Activated naive CD4-positive, alpha-beta T cell treated with anti-CD3 and anti-CD28 coated beads, Interleukin-2, amount 50 U/mL, for 24 hours (primary cell): Measurements from ENCODE around the gene PTCD3.

Source experiments
- H3K27ac Mint-ChIP-seq: one replicate; pipeline ENCODE4 v1.8.0; 2021; ENCODE audit warnings: mild to moderate bottlenecking, mixed read lengths
- H3K27me3 Mint-ChIP-seq: one replicate; pipeline ENCODE4 v1.8.0; 2021; ENCODE audit warnings: mixed read lengths
- H3K36me3 Mint-ChIP-seq: one replicate; pipeline ENCODE4 v1.8.0; 2021; ENCODE audit warnings: mixed read lengths
- H3K4me1 Mint-ChIP-seq: one replicate; pipeline ENCODE4 v1.8.0; 2021; ENCODE audit warnings: mixed read lengths
- H3K4me3 Mint-ChIP-seq: one replicate; pipeline ENCODE4 v1.8.0; 2021; ENCODE audit warnings: mild to moderate bottlenecking, mixed read lengths
- H3K9me3 Mint-ChIP-seq: one replicate; pipeline ENCODE4 v1.8.0; 2021; ENCODE audit warnings: mixed read lengths

The PTCD3 gene

GRCh38 chr2:86123328-86123925 is 17.4 kb downstream of the PTCD3 start:
- H3K27ac Mint-ChIP-seq = peak overlapping the region; percentile 41
- peaks cover 19% of the 10 kb centered on the region for H3K36me3 Mint-ChIP-seq
- no peaks in the 10 kb centered on the region for H3K4me1 Mint-ChIP-seq
- H3K9me3 Mint-ChIP-seq = no peaks in the 10 kb centered on the region
- H3K27me3 Mint-ChIP-seq = no peaks in the 10 kb centered on the region
- H3K4me3 Mint-ChIP-seq = no peak overlapping the region

GRCh38 chr2:86124683-86125082 is 18.6 kb downstream of the PTCD3 start:
- H3K27ac Mint-ChIP-seq = no peak overlapping the region
- no peaks in the 10 kb centered on the region for H3K27me3 Mint-ChIP-seq
- H3K9me3 Mint-ChIP-seq = no peaks in the 10 kb centered on the region
- no peaks in the 10 kb centered on the region for H3K4me1 Mint-ChIP-seq
- H3K36me3 Mint-ChIP-seq = peaks cover 19% of the 10 kb centered on the region
- no peak overlapping the region for H3K4me3 Mint-ChIP-seq

GRCh38 chr2:86134709-86135108 is 28.7 kb downstream of the PTCD3 start:
- no peak overlapping the region for H3K27ac Mint-ChIP-seq
- H3K4me1 Mint-ChIP-seq = peaks cover 10% of the 10 kb centered on the region
- H3K36me3 Mint-ChIP-seq = peaks cover 38% of the 10 kb centered on the region

GRCh38 chr2:86135653-86136052 is 29.6 kb downstream of the PTCD3 start:
- H3K4me3 Mint-ChIP-seq = no peak overlapping the region
- no peaks in the 10 kb centered on the region for H3K27me3 Mint-ChIP-seq
- H3K4me1 Mint-ChIP-seq = peaks cover 11% of the 10 kb centered on the region
- peaks cover 37% of the 10 kb centered on the region for H3K36me3 Mint-ChIP-seq
- H3K9me3 Mint-ChIP-seq = no peaks in the 10 kb centered on the region
- peak overlapping the region; percentile 19 for H3K27ac Mint-ChIP-seq

More at GRCh38 chr2:86134709-86135108, 28.7 kb downstream of the PTCD3 start:
- Mint-ChIP-seq H3K9me3 (no peaks in the 10 kb centered on the region), H3K4me3 (no peak overlapping the region), H3K27me3 (no peaks in the 10 kb centered on the region)

GRCh38 chr2:86136141-86136540 is 30.1 kb downstream of the PTCD3 start:
- no peak overlapping the region for H3K4me3 Mint-ChIP-seq
- H3K27me3 Mint-ChIP-seq = no peaks in the 10 kb centered on the region
- H3K27ac Mint-ChIP-seq = no peak overlapping the region
- H3K4me1 Mint-ChIP-seq = peaks cover 11% of the 10 kb centered on the region
- H3K36me3 Mint-ChIP-seq = peaks cover 36% of the 10 kb centered on the region
- H3K9me3 Mint-ChIP-seq = no peaks in the 10 kb centered on the region

GRCh38 chr2:86138736-86139625 is 32.9 kb downstream of the PTCD3 start:
- Mint-ChIP-seq H3K9me3 (no peaks in the 10 kb centered on the region), H3K27ac (peak overlapping the region; percentile 30), H3K4me1 (peaks cover 11% of the 10 kb centered on the region), H3K27me3 (no peaks in the 10 kb centered on the region), H3K36me3 (peaks cover 26% of the 10 kb centered on the region), H3K4me3 (no peak overlapping the region)

- no peaks in the 10 kb centered on the region for H3K27me3 Mint-ChIP-seq
Observed at GRCh38 chr2:86139981-86140380, 33.9 kb downstream of the PTCD3 start.

GRCh38 chr2:86140969-86141392 is 34.9 kb downstream of the PTCD3 start:
- peak overlapping the region; percentile 6 for H3K27ac Mint-ChIP-seq
- no peaks in the 10 kb centered on the region for H3K9me3 Mint-ChIP-seq
- peaks cover 20% of the 10 kb centered on the region for H3K36me3 Mint-ChIP-seq
- no peak overlapping the region for H3K4me3 Mint-ChIP-seq
- H3K4me1 Mint-ChIP-seq = peaks cover 11% of the 10 kb centered on the region
- no peaks in the 10 kb centered on the region for H3K27me3 Mint-ChIP-seq

More at GRCh38 chr2:86139981-86140380, 33.9 kb downstream of the PTCD3 start:
- Mint-ChIP-seq H3K4me3 (no peak overlapping the region), H3K4me1 (peaks cover 11% of the 10 kb centered on the region), H3K9me3 (no peaks in the 10 kb centered on the region), H3K27ac (no peak overlapping the region), H3K36me3 (peaks cover 24% of the 10 kb centered on the region)

- Mint-ChIP-seq H3K9me3 (no peaks in the 10 kb centered on the region), H3K4me1 (peaks cover 11% of the 10 kb centered on the region), H3K27me3 (no peaks in the 10 kb centered on the region), H3K36me3 (peaks cover 16% of the 10 kb centered on the region), H3K4me3 (no peak overlapping the region), H3K27ac (no peak overlapping the region)
Observed at GRCh38 chr2:86142436-86143257, 36.6 kb downstream of the PTCD3 start.

GRCh38 chr2:86143307-86143706 is 37.3 kb downstream of the PTCD3 start:
- Mint-ChIP-seq H3K4me1 (peaks cover 11% of the 10 kb centered on the region), H3K27me3 (no peaks in the 10 kb centered on the region), H3K9me3 (no peaks in the 10 kb centered on the region), H3K4me3 (no peak overlapping the region), H3K27ac (no peak overlapping the region), H3K36me3 (peaks cover 17% of the 10 kb centered on the region)

GRCh38 chr2:86143926-86144685 is 38.1 kb downstream of the PTCD3 start:
- no peak overlapping the region for H3K4me3 Mint-ChIP-seq
- H3K27ac Mint-ChIP-seq = peak overlapping the region; percentile 17
- no peaks in the 10 kb centered on the region for H3K9me3 Mint-ChIP-seq
- peaks cover 6% of the 10 kb centered on the region for H3K4me1 Mint-ChIP-seq
- peaks cover 11% of the 10 kb centered on the region for H3K36me3 Mint-ChIP-seq
- H3K27me3 Mint-ChIP-seq = no peaks in the 10 kb centered on the region

GRCh38 chr2:86147793-86148192 is 41.8 kb downstream of the PTCD3 start:
- Mint-ChIP-seq H3K4me1 (no peaks in the 10 kb centered on the region), H3K27me3 (no peaks in the 10 kb centered on the region), H3K4me3 (no peak overlapping the region), H3K36me3 (peaks cover 13% of the 10 kb centered on the region), H3K27ac (peak overlapping the region; percentile 43), H3K9me3 (no peaks in the 10 kb centered on the region)

- H3K9me3 Mint-ChIP-seq = no peaks in the 10 kb centered on the region
- peaks cover 13% of the 10 kb centered on the region for H3K36me3 Mint-ChIP-seq
- no peak overlapping the region for H3K4me3 Mint-ChIP-seq
- H3K4me1 Mint-ChIP-seq = no peaks in the 10 kb centered on the region
- H3K27me3 Mint-ChIP-seq = no peaks in the 10 kb centered on the region
- no peak overlapping the region for H3K27ac Mint-ChIP-seq
Observed at GRCh38 chr2:86150502-86150901, 44.5 kb downstream of the PTCD3 start.

GRCh38 chr2:86157009-86157556 is 51.0 kb downstream of the PTCD3 start:
- no peak overlapping the region for H3K4me3 Mint-ChIP-seq
- no peaks in the 10 kb centered on the region for H3K27me3 Mint-ChIP-seq
- no peaks in the 10 kb centered on the region for H3K9me3 Mint-ChIP-seq
- peaks cover 15% of the 10 kb centered on the region for H3K36me3 Mint-ChIP-seq
- no peaks in the 10 kb centered on the region for H3K4me1 Mint-ChIP-seq
- H3K27ac Mint-ChIP-seq = no peak overlapping the region

- Mint-ChIP-seq H3K4me3 (no peak overlapping the region), H3K36me3 (peaks cover 12% of the 10 kb centered on the region), H3K4me1 (no peaks in the 10 kb centered on the region), H3K9me3 (no peaks in the 10 kb centered on the region), H3K27me3 (no peaks in the 10 kb centered on the region), H3K27ac (no peak overlapping the region)
Observed at GRCh38 chr2:86158286-86158685, 52.3 kb downstream of the PTCD3 start.
